ENCODE data around the gene SIGLECL1.

DNA sequence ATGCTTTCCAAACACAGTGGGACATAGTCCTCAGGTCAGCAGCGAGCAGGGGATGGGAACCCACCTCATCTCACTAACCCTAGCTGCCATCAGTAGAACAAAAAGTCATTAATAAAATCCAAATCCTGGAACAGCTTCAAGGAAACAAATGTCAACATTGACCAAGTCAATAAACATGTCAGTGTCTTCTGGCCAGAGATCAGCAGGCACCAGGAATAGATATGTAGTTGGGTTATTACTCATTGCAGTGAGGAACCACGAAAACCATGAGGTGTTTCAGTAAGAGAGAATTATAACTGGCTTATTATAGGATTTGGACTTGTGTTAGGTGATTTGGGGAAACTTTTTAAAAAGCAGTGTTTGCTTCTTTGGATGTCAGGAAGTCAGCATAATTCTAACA lies 43.1 kb upstream of the SIGLECL1 start:
- TF ChIP-seq, protein P1, sequence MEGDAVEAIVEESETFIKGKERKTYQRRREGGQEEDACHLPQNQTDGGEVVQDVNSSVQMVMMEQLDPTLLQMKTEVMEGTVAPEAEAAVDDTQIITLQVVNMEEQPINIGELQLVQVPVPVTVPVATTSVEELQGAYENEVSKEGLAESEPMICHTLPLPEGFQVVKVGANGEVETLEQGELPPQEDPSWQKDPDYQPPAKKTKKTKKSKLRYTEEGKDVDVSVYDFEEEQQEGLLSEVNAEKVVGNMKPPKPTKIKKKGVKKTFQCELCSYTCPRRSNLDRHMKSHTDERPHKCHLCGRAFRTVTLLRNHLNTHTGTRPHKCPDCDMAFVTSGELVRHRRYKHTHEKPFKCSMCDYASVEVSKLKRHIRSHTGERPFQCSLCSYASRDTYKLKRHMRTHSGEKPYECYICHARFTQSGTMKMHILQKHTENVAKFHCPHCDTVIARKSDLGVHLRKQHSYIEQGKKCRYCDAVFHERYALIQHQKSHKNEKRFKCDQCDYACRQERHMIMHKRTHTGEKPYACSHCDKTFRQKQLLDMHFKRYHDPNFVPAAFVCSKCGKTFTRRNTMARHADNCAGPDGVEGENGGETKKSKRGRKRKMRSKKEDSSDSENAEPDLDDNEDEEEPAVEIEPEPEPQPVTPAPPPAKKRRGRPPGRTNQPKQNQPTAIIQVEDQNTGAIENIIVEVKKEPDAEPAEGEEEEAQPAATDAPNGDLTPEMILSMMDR (IDR thresholded peaks at IDR 0.05; ENCODE audit: insufficient read depth, low read length, poor library complexity, severe bottlenecking): no peak
- TF ChIP-seq EZH2phosphoT487 (conservative IDR thresholded peaks at IDR 0.05; ENCODE audit: low read length): no peak
